ENCODE measurements around the gene TRIM69.

TRIM69 gene

GRCh38 chr15:44706946-44707636 is 29.2 kb upstream of the TRIM69 start:
- H3K9ac ChIP-seq (ENCODE audit: low read depth, low read length): no peak overlapping the region
- peaks cover 4% of the 10 kb centered on the region for H3K27me3 ChIP-seq (ENCODE audit: control insufficient read depth, insufficient read depth, low read length)
- no peaks in the 10 kb centered on the region for H3K9me3 ChIP-seq (ENCODE audit: control insufficient read depth, insufficient read depth, low read length)
- no peak overlapping the region for H3K27ac ChIP-seq (ENCODE audit: low read depth, low read length)
- H3K4me1 ChIP-seq (ENCODE audit: control insufficient read depth, insufficient read depth, low read length): no peaks in the 10 kb centered on the region
- H3K36me3 ChIP-seq (ENCODE audit: control insufficient read depth, insufficient read depth, low read length): no peaks in the 10 kb centered on the region
- no peak overlapping the region for H3K4me3 ChIP-seq (ENCODE audit: low read depth, low read length)

- H3K4me1 ChIP-seq (ENCODE audit: control insufficient read depth, insufficient read depth, low read length): no peaks in the 10 kb centered on the region
- peak overlapping the region; percentile 76 for H3K27ac ChIP-seq (ENCODE audit: low read depth, low read length)
- no peaks in the 10 kb centered on the region for H3K9me3 ChIP-seq (ENCODE audit: control insufficient read depth, insufficient read depth, low read length)
- H3K36me3 ChIP-seq (ENCODE audit: control insufficient read depth, insufficient read depth, low read length): peaks cover 1% of the 10 kb centered on the region
- H3K4me3 ChIP-seq (ENCODE audit: low read depth, low read length): peak overlapping the region; percentile 83
- H3K9ac ChIP-seq (ENCODE audit: low read depth, low read length): peak overlapping the region; percentile 68
- H3K27me3 ChIP-seq (ENCODE audit: control insufficient read depth, insufficient read depth, low read length): peaks cover 12% of the 10 kb centered on the region
Measured at GRCh38 chr15:44710236-44711095, 25.9 kb upstream of the TRIM69 start.

- Histone ChIP-seq H3K4me1 (ENCODE audit: control insufficient read depth, insufficient read depth, low read length) (no peaks in the 10 kb centered on the region), H3K4me3 (ENCODE audit: low read depth, low read length) (peak within 1 kb of the TSS; percentile 83), H3K27me3 (ENCODE audit: control insufficient read depth, insufficient read depth, low read length) (peaks cover 12% of the 10 kb centered on the region), H3K36me3 (ENCODE audit: control insufficient read depth, insufficient read depth, low read length) (peaks cover 9% of the 10 kb centered on the region), H3K9ac (ENCODE audit: low read depth, low read length) (peak within 1 kb of the TSS; percentile 68), H3K27ac (ENCODE audit: low read depth, low read length) (peak within 1 kb of the TSS; percentile 76), H3K9me3 (ENCODE audit: control insufficient read depth, insufficient read depth, low read length) (no peaks in the 10 kb centered on the region)
Measured at GRCh38 chr15:44711096-44711742, 25.1 kb upstream of the TRIM69 start, which contains the start of the genes B2M and PATL2. Gene B2M, plus strand, starts transcription at chr15:44711517. Its CDS starts 30 bp downstream, at chr15:44711547. Gene PATL2, minus strand, starts transcription at chr15:44711323. Its CDS starts 34,833 bp downstream, at chr15:44676490.

GRCh38 chr15:44711743-44712345 is 24.5 kb upstream of the TRIM69 start:
- H3K4me3 ChIP-seq (ENCODE audit: low read depth, low read length): peak overlapping the region; percentile 83
- peaks cover 15% of the 10 kb centered on the region for H3K36me3 ChIP-seq (ENCODE audit: control insufficient read depth, insufficient read depth, low read length)
- H3K27ac ChIP-seq (ENCODE audit: low read depth, low read length): peak overlapping the region; percentile 69
- H3K27me3 ChIP-seq (ENCODE audit: control insufficient read depth, insufficient read depth, low read length): peaks cover 12% of the 10 kb centered on the region
- H3K4me1 ChIP-seq (ENCODE audit: control insufficient read depth, insufficient read depth, low read length): no peaks in the 10 kb centered on the region
- H3K9me3 ChIP-seq (ENCODE audit: control insufficient read depth, insufficient read depth, low read length): no peaks in the 10 kb centered on the region
- H3K9ac ChIP-seq (ENCODE audit: low read depth, low read length): peak overlapping the region; percentile 68

- no peaks in the 10 kb centered on the region for H3K4me1 ChIP-seq (ENCODE audit: control insufficient read depth, insufficient read depth, low read length)
- H3K4me3 ChIP-seq (ENCODE audit: low read depth, low read length): peak overlapping the region; percentile 83
- H3K27me3 ChIP-seq (ENCODE audit: control insufficient read depth, insufficient read depth, low read length): peaks cover 12% of the 10 kb centered on the region
- no peak overlapping the region for H3K27ac ChIP-seq (ENCODE audit: low read depth, low read length)
- H3K9me3 ChIP-seq (ENCODE audit: control insufficient read depth, insufficient read depth, low read length): no peaks in the 10 kb centered on the region
- peaks cover 21% of the 10 kb centered on the region for H3K36me3 ChIP-seq (ENCODE audit: control insufficient read depth, insufficient read depth, low read length)
- no peak overlapping the region for H3K9ac ChIP-seq (ENCODE audit: low read depth, low read length)
Measured at GRCh38 chr15:44712346-44713005, 23.9 kb upstream of the TRIM69 start.

GRCh38 chr15:44713006-44713966 is 23.0 kb upstream of the TRIM69 start:
- Histone ChIP-seq H3K4me1 (ENCODE audit: control insufficient read depth, insufficient read depth, low read length) (no peaks in the 10 kb centered on the region), H3K4me3 (ENCODE audit: low read depth, low read length) (no peak overlapping the region)

GRCh38 chr15:44715142-44715796 is 21.1 kb upstream of the TRIM69 start:
- Histone ChIP-seq H3K27ac (ENCODE audit: low read depth, low read length) (no peak overlapping the region), H3K36me3 (ENCODE audit: control insufficient read depth, insufficient read depth, low read length) (peaks cover 28% of the 10 kb centered on the region), H3K9ac (ENCODE audit: low read depth, low read length) (no peak overlapping the region), H3K9me3 (ENCODE audit: control insufficient read depth, insufficient read depth, low read length) (no peaks in the 10 kb centered on the region), H3K4me1 (ENCODE audit: control insufficient read depth, insufficient read depth, low read length) (no peaks in the 10 kb centered on the region), H3K4me3 (ENCODE audit: low read depth, low read length) (no peak overlapping the region), H3K27me3 (ENCODE audit: control insufficient read depth, insufficient read depth, low read length) (peaks cover 12% of the 10 kb centered on the region)

More at GRCh38 chr15:44713006-44713966, 23.0 kb upstream of the TRIM69 start:
- H3K27ac ChIP-seq (ENCODE audit: low read depth, low read length): no peak overlapping the region
- H3K9me3 ChIP-seq (ENCODE audit: control insufficient read depth, insufficient read depth, low read length): no peaks in the 10 kb centered on the region
- H3K36me3 ChIP-seq (ENCODE audit: control insufficient read depth, insufficient read depth, low read length): peaks cover 28% of the 10 kb centered on the region
- no peak overlapping the region for H3K9ac ChIP-seq (ENCODE audit: low read depth, low read length)
- H3K27me3 ChIP-seq (ENCODE audit: control insufficient read depth, insufficient read depth, low read length): peaks cover 12% of the 10 kb centered on the region

- H3K27ac ChIP-seq (ENCODE audit: low read depth, low read length): no peak overlapping the region
Measured at GRCh38 chr15:44715797-44716334, 20.5 kb upstream of the TRIM69 start.

GRCh38 chr15:44716983-44717602 is 19.2 kb upstream of the TRIM69 start:
- no peak overlapping the region for H3K27ac ChIP-seq (ENCODE audit: low read depth, low read length)
- no peak overlapping the region for H3K4me3 ChIP-seq (ENCODE audit: low read depth, low read length)
- H3K27me3 ChIP-seq (ENCODE audit: control insufficient read depth, insufficient read depth, low read length): peaks cover 8% of the 10 kb centered on the region
- no peak overlapping the region for H3K9ac ChIP-seq (ENCODE audit: low read depth, low read length)
- peaks cover 28% of the 10 kb centered on the region for H3K36me3 ChIP-seq (ENCODE audit: control insufficient read depth, insufficient read depth, low read length)
- no peaks in the 10 kb centered on the region for H3K4me1 ChIP-seq (ENCODE audit: control insufficient read depth, insufficient read depth, low read length)
- H3K9me3 ChIP-seq (ENCODE audit: control insufficient read depth, insufficient read depth, low read length): no peaks in the 10 kb centered on the region

More at GRCh38 chr15:44715797-44716334, 20.5 kb upstream of the TRIM69 start:
- H3K27me3 ChIP-seq (ENCODE audit: control insufficient read depth, insufficient read depth, low read length): peaks cover 12% of the 10 kb centered on the region
- H3K9ac ChIP-seq (ENCODE audit: low read depth, low read length): no peak overlapping the region
- H3K36me3 ChIP-seq (ENCODE audit: control insufficient read depth, insufficient read depth, low read length): peaks cover 28% of the 10 kb centered on the region
- no peaks in the 10 kb centered on the region for H3K4me1 ChIP-seq (ENCODE audit: control insufficient read depth, insufficient read depth, low read length)
- no peak overlapping the region for H3K4me3 ChIP-seq (ENCODE audit: low read depth, low read length)
- H3K9me3 ChIP-seq (ENCODE audit: control insufficient read depth, insufficient read depth, low read length): no peaks in the 10 kb centered on the region
